IMR-90 (cell line): ENCODE data around the gene THSD8. TPM values are rescaled to one million over a fixed set of nuclear protein-coding genes. Genes with fewer than 3 reads are reported as not detected.

Experiments used
- ATAC-seq: fragments of 200-7000 bp; cut with Tn5 transposase; 2 replicates; pipeline ENCODE4 v1.9.1; 2020; ENCODE audit warnings: low read depth, mild to moderate bottlenecking, moderate library complexity
- BruUV-seq: library from RNA; stranded (reverse); fragments of 400-500 nt; replicated peaks from 2 replicates; lab custom pipeline; 2021; lab: Mats Ljungman, UMichigan
- CTCF ChIA-PET: fragments of 300-600 bp; formaldehyde crosslinking; extraction: SDS; loops from one replicate; lab custom pipeline; 2021; ENCODE audit warnings: antibody characterized with exemption; lab: Yijun Ruan, JAX
- POLR2A ChIA-PET: fragments of 300-600 bp; sonication (Branson Sonifier 250); formaldehyde crosslinking; loops from one replicate; lab custom pipeline; 2022; ENCODE audit warnings: antibody characterized with exemption; ENCODE audit not compliant: unreplicated experiment; lab: Charles Lee
- DNase-seq: peaks from one replicate; pipeline ENCODE4 v3.0.0; 2013
- H2AFZ ChIP-seq: replicated peaks from 2 replicates; pipeline ENCODE3; 2013; ENCODE audit warnings: low read length, mild to moderate bottlenecking; ENCODE audit not compliant: poor library complexity
- H2AK5ac ChIP-seq: 2 replicates; pipeline ENCODE4 v1.6.1; 2013; ENCODE audit warnings: low read depth, low read length, inconsistent platforms
- H2AK9ac ChIP-seq: replicated peaks from 2 replicates; pipeline ENCODE3; 2013; ENCODE audit warnings: mild to moderate bottlenecking, low read depth, low read length, moderate library complexity; ENCODE audit not compliant: poor library complexity
- H2BK120ac ChIP-seq: 2 replicates; pipeline ENCODE4 v1.6.1; 2013; ENCODE audit warnings: low read depth, low read length, inconsistent platforms
- H2BK15ac ChIP-seq: 3 replicates; pipeline ENCODE4 v1.6.1; 2013; ENCODE audit warnings: low read depth, low read length, inconsistent platforms
- H2BK20ac ChIP-seq: 2 replicates; pipeline ENCODE4 v1.6.1; 2013; ENCODE audit warnings: low read depth, mild to moderate bottlenecking, inconsistent platforms, low read length, moderate library complexity
- H2BK5ac ChIP-seq: 2 replicates; pipeline ENCODE4 v1.6.1; 2013; ENCODE audit warnings: mild to moderate bottlenecking, low read depth, low read length, inconsistent platforms; ENCODE audit not compliant: poor library complexity, severe bottlenecking
- H3K14ac ChIP-seq: replicated peaks from 2 replicates; pipeline ENCODE4 v1.6.1; 2013; ENCODE audit warnings: low read depth, low read length, inconsistent platforms
- H3K18ac ChIP-seq: 2 replicates; pipeline ENCODE4 v1.6.1; 2013; ENCODE audit warnings: low read depth, low read length, control low read depth
- H3K23ac ChIP-seq: 2 replicates; pipeline ENCODE4 v1.6.1; 2013; ENCODE audit warnings: low read depth, low read length, inconsistent platforms
- H3K27ac ChIP-seq: 2 replicates; pipeline ENCODE4 v1.5.1; 2013; ENCODE audit warnings: mild to moderate bottlenecking, control low read depth, low read length; ENCODE audit not compliant: insufficient read depth
- H3K27me3 ChIP-seq: 2 replicates; pipeline ENCODE4 v1.6.1; 2013; ENCODE audit warnings: low read length; ENCODE audit not compliant: control insufficient read depth, insufficient read depth
- H3K36me3 ChIP-seq: 2 replicates; pipeline ENCODE4 v1.6.1; 2013; ENCODE audit warnings: low read length, mixed read lengths; ENCODE audit not compliant: control insufficient read depth, insufficient read depth
- H3K4ac ChIP-seq: 2 replicates; pipeline ENCODE4 v1.6.1; 2013; ENCODE audit warnings: low read depth, low read length, inconsistent platforms
- H3K4me1 ChIP-seq: 2 replicates; pipeline ENCODE4 v1.6.1; 2013; ENCODE audit warnings: low read length, mixed read lengths; ENCODE audit not compliant: control insufficient read depth, insufficient read depth
- H3K4me2 ChIP-seq: 2 replicates; pipeline ENCODE4 v1.6.1; 2013; ENCODE audit warnings: low read depth, mild to moderate bottlenecking, control low read depth, low read length, moderate library complexity
- H3K4me3 ChIP-seq: 2 replicates; pipeline ENCODE4 v1.5.1; 2013; ENCODE audit warnings: low read depth, mild to moderate bottlenecking, control low read depth, low read length, moderate library complexity; ENCODE audit not compliant: insufficient read depth
- H3K56ac ChIP-seq: 2 replicates; pipeline ENCODE4 v1.6.1; 2013; ENCODE audit warnings: low read length, inconsistent platforms; ENCODE audit not compliant: insufficient read depth; ENCODE audit errors: extremely low read depth
- H3K79me1 ChIP-seq, 2 experiments: 2 replicates each; pipeline ENCODE4 v1.6.1; 2013; ENCODE audit warnings: low read length in 2 of 2, inconsistent platforms in 1 of 2, low read depth in 1 of 2
- H3K9ac ChIP-seq: 2 replicates; pipeline ENCODE4 v1.6.1; 2013; ENCODE audit warnings: low read depth, low read length, control low read depth
- H3K9me1 ChIP-seq: 2 replicates; pipeline ENCODE4 v1.6.1; 2013; ENCODE audit warnings: low read length, inconsistent platforms; ENCODE audit not compliant: insufficient read depth
- H3K9me3 ChIP-seq: 2 replicates; pipeline ENCODE4 v1.6.1; 2013; ENCODE audit warnings: low read length; ENCODE audit not compliant: control insufficient read depth, insufficient read depth
- H4K20me1 ChIP-seq: 2 replicates; pipeline ENCODE4 v1.6.1; 2013; ENCODE audit warnings: low read length, inconsistent platforms; ENCODE audit not compliant: insufficient read depth
- H4K5ac ChIP-seq: 2 replicates; pipeline ENCODE4 v1.6.1; 2013; ENCODE audit warnings: mild to moderate bottlenecking, low read depth, low read length, control low read depth
- H4K8ac ChIP-seq, 2 experiments: 2 replicates each; pipeline ENCODE4 v1.6.1; 2013; ENCODE audit warnings: low read depth in 2 of 2, low read length in 2 of 2, control low read depth in 1 of 2, inconsistent platforms in 1 of 2
- H4K91ac ChIP-seq: 2 replicates; pipeline ENCODE4 v1.6.1; 2013; ENCODE audit warnings: low read depth, low read length, inconsistent platforms; ENCODE audit not compliant: insufficient read depth
- BHLHE40 ChIP-seq: fragments of 150-350 bp; IDR thresholded peaks from 2 replicates; pipeline ENCODE4 v1.6.1; 2016; ENCODE audit warnings: mild to moderate bottlenecking, low read depth, low read length
- CEBPB ChIP-seq: IDR thresholded peaks from 2 replicates; pipeline ENCODE4 v1.6.1; 2012; ENCODE audit warnings: low read depth, low read length, improper control_type of control experiment
- CHD1 ChIP-seq: IDR thresholded peaks from 2 replicates; pipeline ENCODE4 v1.6.1; 2012; ENCODE audit warnings: low read depth, low read length, improper control_type of control experiment
- CTCF ChIP-seq: conservative IDR thresholded peaks from 2 replicates; pipeline ENCODE4 v1.5.1; 2012; ENCODE audit warnings: mild to moderate bottlenecking, low read depth, low read length, improper control_type of control experiment
- ELK1 ChIP-seq: fragments of 150-350 bp; IDR thresholded peaks from 2 replicates; pipeline ENCODE4 v1.6.1; 2016; ENCODE audit warnings: low read depth, mild to moderate bottlenecking, low read length, moderate library complexity, borderline replicate concordance
- FOS ChIP-seq: fragments of 150-350 bp; IDR thresholded peaks from 2 replicates; pipeline ENCODE4 v1.6.1; 2016; ENCODE audit warnings: low read depth, low read length
- MAFK ChIP-seq: IDR thresholded peaks from 2 replicates; pipeline ENCODE4 v1.6.1; 2012; ENCODE audit warnings: low read depth, low read length, improper control_type of control experiment
- MAZ ChIP-seq: IDR thresholded peaks from 2 replicates; pipeline ENCODE4 v1.6.1; 2012; ENCODE audit warnings: low read depth, mild to moderate bottlenecking, low read length, improper control_type of control experiment, moderate library complexity, borderline replicate concordance
- MXI1 ChIP-seq: IDR thresholded peaks from 2 replicates; pipeline ENCODE4 v1.6.1; 2012; ENCODE audit warnings: low read depth, mild to moderate bottlenecking, low read length, moderate library complexity, borderline replicate concordance
- NFE2L2 ChIP-seq: fragments of 150-350 bp; IDR thresholded peaks from 2 replicates; pipeline ENCODE4 v1.6.1; 2016; ENCODE audit warnings: low read depth, mild to moderate bottlenecking, low read length
- POLR2A ChIP-seq: IDR thresholded peaks from 2 replicates; pipeline ENCODE4 v1.6.1; 2012; ENCODE audit warnings: mild to moderate bottlenecking, low read depth, low read length
- RAD21 ChIP-seq: IDR thresholded peaks from 2 replicates; pipeline ENCODE4 v1.6.1; 2012; ENCODE audit warnings: low read length, improper control_type of control experiment
- RCOR1 ChIP-seq: IDR thresholded peaks from 2 replicates; pipeline ENCODE4 v1.6.1; 2012; ENCODE audit warnings: mild to moderate bottlenecking, low read length, improper control_type of control experiment; ENCODE audit not compliant: insufficient replicate concordance
- RFX5 ChIP-seq: IDR thresholded peaks from 2 replicates; pipeline ENCODE4 v1.8.0; 2012; ENCODE audit warnings: low read depth, mild to moderate bottlenecking, low read length, moderate library complexity
- SMC3 ChIP-seq: fragments of 150-350 bp; IDR thresholded peaks from 2 replicates; pipeline ENCODE4 v1.6.1; 2016; ENCODE audit warnings: low read depth, mild to moderate bottlenecking, antibody characterized with exemption, low read length, moderate library complexity
- USF2 ChIP-seq: fragments of 150-350 bp; IDR thresholded peaks from 2 replicates; pipeline ENCODE4 v1.6.1; 2017; ENCODE audit warnings: mild to moderate bottlenecking, antibody characterized with exemption, low read length, low read depth
- WGBS, 2 experiments: methylation state at CpG; one replicate each; pipeline versions ENCODE4 v1.1.5 to v1.1.7; 2013; ENCODE audit warnings: missing lambda C conversion rate in 2 of 2; ENCODE audit not compliant: insufficient read length in 1 of 2; ENCODE audit errors: extremely low coverage in 2 of 2; 5-methylcytosine and 5-hydroxymethylcytosine counted together
- dilution Hi-C: fragments of 300-500 bp; cut with HindIII; formaldehyde crosslinking; loops from one replicate; pipeline ENCODE4 v1.14.3; 2018; ENCODE audit warnings: low sequenced_read_pairs; ENCODE audit not compliant: unreplicated experiment
- in situ Hi-C: fragments of 300-500 bp; cut with MboI; formaldehyde crosslinking; loops from 3 replicates; pipeline ENCODE4 v1.14.3; 2019; ENCODE audit warnings: low sequenced_read_pairs, inconsistent platforms, mixed read lengths
- intact Hi-C: fragments of 100-400 bp; cut with micrococcal nuclease; formaldehyde crosslinking; loops from 2 replicates; pipeline ENCODE4 v1.10.0; 2022
- polyA plus RNA-seq, 3 experiments: library from polyadenylated mRNA; depleted of rRNA; stranded (reverse); fragments of >200 nt; gene quantifications; 2 replicates each; pipeline ENCODE4 v1.2.3, GENCODE V29; 2012; ENCODE audit warnings: low replicate concordance in 1 of 3
- total RNA-seq: library from RNA; depleted of rRNA; stranded (reverse); fragments of >200 nt; gene quantifications from 2 replicates; pipeline ENCODE4 v1.2.3, GENCODE V29; 2012

Gene THSD8
- total and polyA plus RNA-seq, 2 of the 4 experiments (the other 2 are of a cell fraction) = 0.68 TPM; not detected in 1

GRCh38 chr19:12778905-12779161 lies 23.0 kb upstream of the THSD8 start:
- H4K91ac ChIP-seq = peak overlapping the region; percentile 98
- peak overlapping the region; percentile 84 for H3K4me2 ChIP-seq
- dilution Hi-C loops = no loop called here
- peak overlapping the region; percentile 99 for H2AK5ac ChIP-seq
- peak overlapping the region; percentile 73 for H3K56ac ChIP-seq
- H3K9ac ChIP-seq = peak overlapping the region; percentile 56
- H3K27me3 ChIP-seq = no peaks in the 10 kb centered on the region
- H3K79me1 ChIP-seq = peaks cover 0 to 47% of the 10 kb centered on the region in 2 experiments; a peak in 3 of 4 replicates
- H2BK15ac ChIP-seq = peak overlapping the region; percentile 91; the same call in 2 of the 3 replicates
- no peaks in the 10 kb centered on the region for H3K36me3 ChIP-seq
- peak overlapping the region; percentile 28; the same call in 1 of the 2 replicates for H2BK20ac ChIP-seq
- peak overlapping the region; percentile 98 to 99 for H4K8ac ChIP-seq
- intact Hi-C loops = no loop called here
- H2BK120ac ChIP-seq = peak overlapping the region; percentile 95
- ChIA-PET CTCF (interaction anchor here (1.1 to 2.9 kb wide), 5 partner anchors 10 to 69 kb away, joined by 3 to 23 read pairs (median 10); no protein-coding TSS in a partner anchor), POLR2A (interaction anchor here (2.5 kb wide), 2 partner anchors 13 to 14 kb away, joined by 9 to 11 read pairs; partner anchors contain the start of gene JUNB)
- WGBS, 2 experiments = no CpG with 5 or more reads among the region's 6 CpGs
- no peak for DNase-seq
- peaks cover 26% of the 10 kb centered on the region for H3K9me1 ChIP-seq
- in situ Hi-C loops = loop anchor here (25.0 kb wide), 1 partner anchor 1058 kb away; no protein-coding TSS in a partner anchor
- peaks cover 3% of the 10 kb centered on the region; the same call in 1 of the 2 replicates for H4K20me1 ChIP-seq
- no peak overlapping the region; the same call in 1 of the 2 replicates for H3K4me3 ChIP-seq
- H3K4ac ChIP-seq = peak overlapping the region; percentile 99
- H3K4me1 ChIP-seq = peaks cover 33% of the 10 kb centered on the region
- no TSS peak for BruUV-seq
- no peak for TF ChIP-seq MXI1
- no peak for TF ChIP-seq POLR2A
- TF ChIP-seq ELK1 = no peak
- no peak for TF ChIP-seq CEBPB
- TF ChIP-seq MAZ = no peak
- TF ChIP-seq CTCF = no peak
- TF ChIP-seq SMC3 = no peak
- TF ChIP-seq NFE2L2 = no peak
- no peak for TF ChIP-seq RAD21
- TF ChIP-seq FOS = no peak
- no peak for TF ChIP-seq CHD1
- no peak for TF ChIP-seq RCOR1
- no peak for TF ChIP-seq BHLHE40
- no peak for TF ChIP-seq RFX5
- no peak for TF ChIP-seq USF2
- no peak for TF ChIP-seq MAFK
- H2AFZ ChIP-seq = peak overlapping the region; percentile 98
- H3K27ac ChIP-seq = peak overlapping the region; percentile 82
- H3K18ac ChIP-seq = peak overlapping the region; percentile 87
- H2BK5ac ChIP-seq = peak overlapping the region; percentile 88
- H2AK9ac ChIP-seq = peak overlapping the region; percentile 98
- ATAC-seq = no peak
- H3K23ac ChIP-seq = peak overlapping the region; percentile 95; the same call in 1 of the 2 replicates
- peak overlapping the region; percentile 88 for H4K5ac ChIP-seq
- no peaks in the 10 kb centered on the region for H3K9me3 ChIP-seq
- peak overlapping the region; percentile 96 for H3K14ac ChIP-seq
